Stomach (tissue), 9 donors: ENCODE data around the gene DOCK9. TPM values are rescaled to one million over a fixed set of nuclear protein-coding genes. Genes with fewer than 3 reads are reported as not detected.

Source experiments
- DNase-seq, 2 donors: peaks; one replicate each; pipeline versions ENCODE4 v3.0.0 to v3.0.0-alpha.2; 2013 to 2019
- H3K27ac ChIP-seq, 5 donors: fragments of 200-600 bp in 4 of 5; sonication (generic) in 4 of 5; one replicate each; pipeline ENCODE4 v1.5.1; 2013 to 2019; ENCODE audit warnings: mild to moderate bottlenecking in 1 of 5, moderate library complexity in 1 of 5
- H3K27me3 ChIP-seq, 3 donors: fragments of 200-600 bp; sonication (generic); one replicate each; pipeline ENCODE4 v1.5.1; 2017 to 2019; ENCODE audit warnings: mixed run types in 1 of 3
- H3K36me3 ChIP-seq, 4 donors: fragments of 200-600 bp; sonication (generic); 1 replicate in 3 of 4; 2 replicates in 1 of 4; pipeline ENCODE4 v1.5.1; 2016 to 2019
- H3K4me1 ChIP-seq, 4 donors: fragments of 200-600 bp; sonication (generic); one replicate each; pipeline ENCODE4 v1.5.1; 2016 to 2019
- H3K4me3 ChIP-seq, 4 donors: fragments of 200-600 bp; sonication (generic) in 3 of 4; one replicate each; pipeline ENCODE4 v1.5.1; 2016 to 2019; ENCODE audit warnings: mild to moderate bottlenecking in 1 of 4
- H3K9me3 ChIP-seq, 4 donors: fragments of 200-600 bp; sonication (generic); one replicate each; pipeline ENCODE4 v1.5.1; 2016 to 2019
- CTCF ChIP-seq, 7 experiments: fragments of 450-650 bp in 4 of 7; fragments of 200-600 bp in 3 of 7; sonication (generic) in 3 of 7; IDR thresholded peaks; one replicate each; pipeline ENCODE4 v1.5.1; 2016 to 2019; ENCODE audit warnings: antibody characterized with exemption in 7 of 7, control low read depth in 2 of 7, mild to moderate bottlenecking in 1 of 7
- EP300 ChIP-seq: sonication (generic); formaldehyde crosslinking; IDR thresholded peaks from one replicate; pipeline ENCODE4 v1.6.1; 2017; ENCODE audit warnings: antibody characterized with exemption
- POLR2A ChIP-seq, 4 donors: fragments of 450-650 bp; IDR thresholded peaks; one replicate each; pipeline ENCODE4 v1.6.1; 2016; ENCODE audit warnings: antibody characterized with exemption in 4 of 4, control low read depth in 2 of 4, mild to moderate bottlenecking in 1 of 4, moderate library complexity in 1 of 4
- POLR2AphosphoS5 ChIP-seq, 3 donors: sonication (generic); formaldehyde crosslinking; IDR thresholded peaks; one replicate each; pipeline ENCODE4 v1.6.1; 2016; ENCODE audit warnings: antibody characterized with exemption in 3 of 3
- WGBS, 5 donors: extraction: QIAGEN DNeasy Blood & Tissue Kit in 3 of 5; methylation state at CpG; one replicate each; pipeline versions ENCODE4 v1.1.5 to v1.1.7; 2013 to 2018; 5-methylcytosine and 5-hydroxymethylcytosine counted together
- intact Hi-C: fragments of 100-400 bp; cut with DNase I; formaldehyde crosslinking; loops from one replicate; pipeline ENCODE4 v1.15.1; 2023; ENCODE audit warnings: low total_unique reads
- polyA plus RNA-seq, 3 donors: library from polyadenylated mRNA; stranded (reverse); fragments of 200-250 nt; gene quantifications; one replicate each; pipeline ENCODE4 v1.2.3, GENCODE V29; 2013
- total RNA-seq, 5 donors: library from RNA; depleted of rRNA; stranded (reverse); fragments of >200 nt; gene quantifications; one replicate each; pipeline versions ENCODE4 v1.1.0 to v1.2.3, GENCODE V29; 2014 to 2016
- donor health status: healthy with polysubstance abuse.
- donor health status: Bipolar disorder and iron deficiency.
- donor health status: healthy.

The DOCK9 gene
- total and polyA plus RNA-seq, 8 donors: 8.7 to 97.9 (median 49.2) TPM

DNA sequence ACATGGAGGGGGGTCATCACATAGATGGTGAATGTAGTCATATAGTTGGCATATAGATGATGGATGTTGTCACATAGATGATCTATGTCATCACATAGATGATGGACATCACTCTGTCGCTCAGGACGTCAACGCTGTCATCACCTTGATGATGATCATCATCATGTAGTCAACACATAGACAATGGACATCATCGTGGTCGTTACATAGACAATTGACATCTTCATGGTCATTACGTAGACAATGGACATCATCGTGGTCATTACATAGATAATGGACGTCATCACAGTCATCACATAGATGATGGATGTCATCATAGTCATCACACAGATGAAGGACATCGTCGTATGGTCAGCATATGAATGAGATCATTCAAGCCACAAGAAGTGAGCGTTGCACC lies 196.8 kb downstream of the DOCK9 start:
- no peaks in the 10 kb centered on the region for H3K27me3 ChIP-seq
- WGBS, 5 donors: 70 to 91% (median 88%) methylated on average over 11 of the region's 11 CpGs
- H3K27ac ChIP-seq: no peak overlapping the region
- no peaks in the 10 kb centered on the region for H3K36me3 ChIP-seq
- TF ChIP-seq POLR2AphosphoS5 (IDR thresholded peaks at IDR 0.05) (no peak), POLR2A (IDR thresholded peaks at IDR 0.05) (no peak), CTCF (IDR thresholded peaks at IDR 0.05) (no peak), EP300 (no peak)
- no peak for DNase-seq
- H3K4me3 ChIP-seq: no peak overlapping the region
- no peaks in the 10 kb centered on the region for H3K9me3 ChIP-seq
- H3K4me1 ChIP-seq: no peaks in the 10 kb centered on the region
- intact Hi-C loops: no loop called here

DNA sequence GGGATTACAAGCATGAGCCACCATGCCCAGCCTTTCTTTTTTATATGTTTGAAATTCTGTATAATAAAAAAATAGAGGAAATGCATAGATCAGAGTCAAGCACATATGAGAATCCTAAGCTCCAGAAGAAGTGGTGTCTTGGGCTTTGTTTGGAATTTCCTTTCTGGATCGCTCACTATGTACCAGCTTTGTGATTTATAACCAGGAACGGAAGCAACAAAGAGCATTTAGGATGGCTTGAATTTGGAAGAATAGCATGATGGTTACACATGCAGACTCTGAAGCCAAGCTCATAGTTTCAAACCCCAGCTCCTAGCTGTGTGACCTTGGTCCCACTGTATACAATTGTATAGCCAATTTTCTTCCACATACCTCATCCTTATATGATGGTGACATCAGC lies 197.4 kb downstream of the DOCK9 start:
- 55 to 76% (median 71%) methylated on average over 2 of the region's 2 CpGs for WGBS, 5 donors
- intact Hi-C loops: no loop called here
- TF ChIP-seq POLR2A (IDR thresholded peaks at IDR 0.05) (no peak), POLR2AphosphoS5 (IDR thresholded peaks at IDR 0.05) (no peak), EP300 (no peak)
- no peak for DNase-seq
- H3K27ac ChIP-seq: no peak overlapping the region
- no peaks in the 10 kb centered on the region for H3K27me3 ChIP-seq
- no peaks in the 10 kb centered on the region for H3K4me1 ChIP-seq
- no peak overlapping the region for H3K4me3 ChIP-seq
- H3K36me3 ChIP-seq: no peaks in the 10 kb centered on the region
- no peaks in the 10 kb centered on the region for H3K9me3 ChIP-seq

DNA sequence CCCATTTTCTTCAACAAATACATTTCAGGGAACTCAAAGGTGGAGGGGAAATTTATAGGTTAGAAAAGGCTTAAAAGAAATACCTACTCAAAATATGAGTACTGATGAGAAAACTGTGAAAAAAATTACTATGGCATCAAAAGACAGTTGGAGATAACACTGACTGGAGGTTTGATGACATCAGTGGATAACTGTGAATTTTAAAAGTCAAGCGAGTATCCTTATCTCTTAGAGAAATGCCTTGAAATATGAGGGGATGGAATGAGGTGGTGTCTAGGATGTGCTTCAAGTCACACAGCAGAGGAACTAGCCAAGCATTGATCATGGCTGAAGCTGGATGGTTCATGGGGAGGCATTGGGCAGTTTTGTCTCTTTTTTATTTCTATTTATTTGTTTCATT lies 198.2 kb downstream of the DOCK9 start:
- 87 to 91% (median 88%) methylated on average over 1 of the region's 1 CpG for WGBS, 5 donors
- Histone ChIP-seq H3K9me3 (no peaks in the 10 kb centered on the region), H3K36me3 (no peaks in the 10 kb centered on the region), H3K4me3 (no peak overlapping the region), H3K27me3 (no peaks in the 10 kb centered on the region), H3K4me1 (no peaks in the 10 kb centered on the region), H3K27ac (no peak overlapping the region)
- no peak for DNase-seq
- no peak for TF ChIP-seq POLR2A (IDR thresholded peaks at IDR 0.05)
- no peak for TF ChIP-seq EP300
- TF ChIP-seq CTCF (IDR thresholded peaks at IDR 0.05): no peak
- TF ChIP-seq POLR2AphosphoS5 (IDR thresholded peaks at IDR 0.05): no peak
- intact Hi-C loops: no loop called here

DNA sequence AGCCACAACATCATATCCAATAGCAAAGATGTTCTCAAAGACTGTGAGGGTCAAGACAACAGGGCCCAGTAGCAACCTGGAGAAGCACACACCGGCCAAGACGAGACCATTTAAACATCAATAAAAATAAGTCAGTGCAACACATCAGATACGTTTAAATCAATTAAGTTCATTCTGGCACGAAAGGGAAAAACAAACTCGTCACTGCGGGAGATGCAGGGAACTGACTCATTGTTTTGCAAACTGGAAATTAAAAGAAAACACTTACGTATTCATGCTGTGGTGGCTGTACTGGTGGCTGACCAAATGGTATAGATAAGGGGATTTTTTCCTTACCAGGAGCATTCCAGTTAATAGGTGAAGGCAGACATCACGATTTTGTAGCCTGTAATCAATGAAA lies 199.1 kb downstream of the DOCK9 start:
- Histone ChIP-seq H3K4me3 (no peak overlapping the region), H3K9me3 (no peaks in the 10 kb centered on the region), H3K4me1 (no peaks in the 10 kb centered on the region), H3K27me3 (peaks cover 0 to 4% (median 0%) of the 10 kb centered on the region in 3 donors), H3K36me3 (no peaks in the 10 kb centered on the region), H3K27ac (no peak overlapping the region)
- no peak for DNase-seq
- WGBS, 5 donors: 64 to 72% (median 67%) methylated on average over 8 of the region's 8 CpGs
- TF ChIP-seq EP300 (no peak), CTCF (IDR thresholded peaks at IDR 0.05) (no peak), POLR2A (IDR thresholded peaks at IDR 0.05) (no peak), POLR2AphosphoS5 (IDR thresholded peaks at IDR 0.05) (no peak)
- intact Hi-C loops: no loop called here

DNA sequence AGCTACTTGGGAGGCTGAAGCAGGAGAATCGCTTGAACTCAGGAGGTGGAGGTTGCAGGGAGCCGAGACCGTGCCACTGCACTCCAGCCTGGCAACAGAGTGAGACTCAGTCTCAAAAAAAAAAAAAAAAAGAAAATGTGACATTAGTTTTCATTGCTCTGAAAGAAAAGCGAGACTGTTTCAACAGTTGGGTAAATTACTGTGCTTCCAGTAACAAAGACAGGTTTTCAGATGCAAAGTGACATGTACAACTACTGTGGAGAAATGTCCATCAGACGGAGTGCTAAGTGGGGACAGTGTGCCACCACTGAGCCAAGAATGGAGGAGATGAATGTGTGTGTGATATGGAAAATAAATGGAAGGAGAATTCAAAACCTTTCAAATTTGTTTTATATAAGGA lies 201.2 kb downstream of the DOCK9 start:
- no peak for TF ChIP-seq EP300

More for the DNA sequence above, 201.2 kb downstream of the DOCK9 start:
- H3K4me3 ChIP-seq: no peak overlapping the region
- intact Hi-C loops: no loop called here
- no peak for DNase-seq
- 68 to 88% (median 87%) methylated on average over 5 of the region's 5 CpGs for WGBS, 5 donors
- no peak overlapping the region for H3K27ac ChIP-seq
- no peaks in the 10 kb centered on the region for H3K4me1 ChIP-seq
- H3K27me3 ChIP-seq: peaks cover 0 to 4% (median 0%) of the 10 kb centered on the region in 3 donors
- no peaks in the 10 kb centered on the region for H3K9me3 ChIP-seq
- H3K36me3 ChIP-seq: no peaks in the 10 kb centered on the region
